Measurements from ENCODE around the gene ADGRF1. TPM values are rescaled to one million over a fixed set of nuclear protein-coding genes. Genes with fewer than 3 reads are reported as not detected.

The ADGRF1 gene
- total RNA-seq, 1 donor from 2014 or later: not detected

DNA sequence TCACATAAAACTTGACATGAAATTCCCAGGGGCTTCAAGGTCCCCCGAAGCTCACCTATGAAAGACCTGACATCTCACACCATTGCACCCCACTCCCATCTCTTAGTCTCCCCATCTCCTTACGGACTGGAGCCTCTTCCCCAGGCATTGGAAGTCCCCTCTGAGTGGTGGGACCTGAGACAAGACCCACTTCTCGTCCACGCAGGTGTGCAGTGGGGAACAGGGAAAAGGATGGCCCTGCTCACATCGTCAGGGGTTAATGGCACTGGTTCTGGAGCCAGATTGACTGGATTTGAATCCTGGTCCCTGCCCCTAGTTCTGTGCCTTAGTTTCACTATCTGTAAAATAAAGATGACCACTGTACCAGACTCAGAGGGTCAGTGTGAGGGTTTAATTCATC is 15.5 kb downstream of the ADGRF1 start:
- no peak for DNase-seq (ENCODE audit: low spot score)
- Mint-ChIP-seq H3K27me3 (ENCODE audit: unreplicated experiment) (no peaks in the 10 kb centered on the region), H3K4me1 (ENCODE audit: unreplicated experiment) (no peaks in the 10 kb centered on the region), H3K36me3 (ENCODE audit: low read depth, unreplicated experiment) (no peaks in the 10 kb centered on the region), H3K4me3 (ENCODE audit: unreplicated experiment) (no peak overlapping the region), H3K27ac (ENCODE audit: unreplicated experiment) (no peak overlapping the region), H3K9me3 (ENCODE audit: unreplicated experiment) (no peaks in the 10 kb centered on the region)
- TF ChIP-seq CTCF (IDR thresholded peaks at IDR 0.05; ENCODE audit: unreplicated experiment): no peak

DNA sequence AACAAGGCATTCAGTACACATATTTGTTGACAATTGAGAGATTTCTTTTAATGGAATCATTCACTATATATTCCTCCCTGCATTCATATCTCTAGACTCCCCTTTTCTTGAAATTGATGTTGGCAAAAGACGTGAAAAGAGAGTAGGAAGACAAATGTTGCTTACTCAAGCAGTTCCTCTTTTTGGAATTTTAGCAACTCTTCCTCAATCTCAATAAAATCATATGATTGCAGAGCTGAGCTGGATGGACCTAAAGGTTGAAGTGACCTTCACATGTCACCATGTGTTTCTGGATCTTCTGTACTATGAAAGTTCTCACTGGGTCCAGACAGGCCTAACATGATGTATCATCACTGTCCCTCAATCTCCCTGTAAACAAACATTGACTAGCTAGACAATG is 18.6 kb downstream of the ADGRF1 start:
- Mint-ChIP-seq H3K36me3 (ENCODE audit: low read depth, unreplicated experiment) (no peaks in the 10 kb centered on the region), H3K27ac (ENCODE audit: unreplicated experiment) (no peak overlapping the region), H3K27me3 (ENCODE audit: unreplicated experiment) (no peaks in the 10 kb centered on the region), H3K9me3 (ENCODE audit: unreplicated experiment) (no peaks in the 10 kb centered on the region), H3K4me1 (ENCODE audit: unreplicated experiment) (no peaks in the 10 kb centered on the region), H3K4me3 (ENCODE audit: unreplicated experiment) (no peak overlapping the region)
- TF ChIP-seq CTCF (IDR thresholded peaks at IDR 0.05; ENCODE audit: unreplicated experiment): no peak
- no peak for DNase-seq (ENCODE audit: low spot score)

DNA sequence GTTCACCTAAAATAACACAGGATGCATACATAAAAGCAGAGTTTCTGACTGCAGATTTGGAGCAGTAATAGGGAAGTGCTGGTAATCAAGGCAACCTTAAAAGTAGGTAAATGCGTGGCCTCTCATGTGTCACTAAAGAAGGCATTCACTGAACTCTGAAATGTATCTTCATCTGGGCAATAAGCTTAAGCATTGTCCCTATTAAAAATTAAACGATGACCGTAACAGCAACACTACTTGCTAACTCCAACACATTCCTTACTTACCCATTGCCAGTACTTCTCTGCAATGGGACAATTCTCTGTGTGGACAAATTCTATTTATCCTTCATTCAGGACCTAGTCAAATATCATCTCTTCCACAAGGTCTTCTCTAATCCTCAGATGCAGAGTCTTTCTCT is 19.9 kb downstream of the ADGRF1 start:
- Mint-ChIP-seq H3K27me3 (ENCODE audit: unreplicated experiment) (no peaks in the 10 kb centered on the region), H3K4me1 (ENCODE audit: unreplicated experiment) (no peaks in the 10 kb centered on the region), H3K27ac (ENCODE audit: unreplicated experiment) (no peak overlapping the region), H3K9me3 (ENCODE audit: unreplicated experiment) (no peaks in the 10 kb centered on the region), H3K4me3 (ENCODE audit: unreplicated experiment) (no peak overlapping the region), H3K36me3 (ENCODE audit: low read depth, unreplicated experiment) (no peaks in the 10 kb centered on the region)
- TF ChIP-seq CTCF (IDR thresholded peaks at IDR 0.05; ENCODE audit: unreplicated experiment): no peak
- no peak for DNase-seq (ENCODE audit: low spot score)

DNA sequence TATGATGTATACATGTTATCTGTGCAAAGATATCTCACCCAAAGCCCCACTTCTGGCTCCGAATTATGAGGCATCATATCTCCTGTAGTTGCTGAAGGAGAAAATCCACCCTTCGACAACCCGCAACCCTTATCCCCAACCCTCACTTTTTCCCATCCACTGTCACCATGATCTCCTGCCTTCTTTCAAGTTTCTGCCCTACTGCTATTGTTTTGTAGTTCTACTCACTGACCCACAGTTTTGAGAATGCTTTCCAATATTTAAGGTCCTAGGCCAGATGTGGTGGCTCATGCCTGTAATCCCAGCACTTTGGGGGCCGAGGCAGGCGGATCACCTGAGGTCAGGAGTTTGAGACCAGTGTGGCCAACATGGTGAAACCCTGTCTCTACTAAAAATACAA is 22.2 kb downstream of the ADGRF1 start:
- no peak for TF ChIP-seq CTCF (IDR thresholded peaks at IDR 0.05; ENCODE audit: unreplicated experiment)

DNA sequence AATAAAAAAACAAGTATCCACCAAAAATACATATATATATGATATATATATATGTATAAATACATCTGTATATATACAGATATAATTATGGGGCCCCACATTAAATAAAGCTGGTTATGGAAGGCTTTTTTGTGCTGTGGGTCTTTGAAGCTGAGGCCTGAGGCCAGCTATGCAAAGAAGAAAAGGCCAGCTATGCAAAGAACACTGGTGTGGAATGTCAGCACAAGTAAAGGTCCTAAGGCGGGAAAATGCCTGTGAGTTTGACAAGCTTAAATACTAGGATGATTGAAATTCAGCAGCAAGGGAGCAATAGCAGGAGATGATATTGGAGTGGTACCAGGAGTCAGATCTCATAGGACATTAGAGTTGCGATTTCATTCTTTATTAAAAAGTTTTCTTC is 25.2 kb downstream of the ADGRF1 start:
- TF ChIP-seq CTCF (IDR thresholded peaks at IDR 0.05; ENCODE audit: unreplicated experiment): no peak
- no peak overlapping the region for H3K4me3 Mint-ChIP-seq (ENCODE audit: unreplicated experiment)
- no peaks in the 10 kb centered on the region for H3K9me3 Mint-ChIP-seq (ENCODE audit: unreplicated experiment)
- H3K27ac Mint-ChIP-seq (ENCODE audit: unreplicated experiment): no peak overlapping the region
- no peak for DNase-seq (ENCODE audit: low spot score)
- H3K4me1 Mint-ChIP-seq (ENCODE audit: unreplicated experiment): no peaks in the 10 kb centered on the region
- H3K27me3 Mint-ChIP-seq (ENCODE audit: unreplicated experiment): no peaks in the 10 kb centered on the region
- H3K36me3 Mint-ChIP-seq (ENCODE audit: low read depth, unreplicated experiment): no peaks in the 10 kb centered on the region

More for the DNA sequence above, 22.2 kb downstream of the ADGRF1 start:
- Mint-ChIP-seq H3K9me3 (ENCODE audit: unreplicated experiment) (no peaks in the 10 kb centered on the region), H3K4me3 (ENCODE audit: unreplicated experiment) (no peak overlapping the region), H3K27ac (ENCODE audit: unreplicated experiment) (no peak overlapping the region), H3K27me3 (ENCODE audit: unreplicated experiment) (no peaks in the 10 kb centered on the region), H3K4me1 (ENCODE audit: unreplicated experiment) (no peaks in the 10 kb centered on the region), H3K36me3 (ENCODE audit: low read depth, unreplicated experiment) (no peaks in the 10 kb centered on the region)
- DNase-seq (ENCODE audit: low spot score): no peak

All from endothelial cell (in vitro differentiated cells).